Lung (tissue), 12 donors: ENCODE measurements around the gene INSC. TPM values are rescaled to one million over a fixed set of nuclear protein-coding genes. Genes with fewer than 3 reads are reported as not detected.

Experiments used
- ATAC-seq: fragments of 200-7000 bp; cut with Tn5 transposase; one replicate; pipeline ENCODE4 v1.9.1; 2020; ENCODE audit warnings: moderate number of reproducible peaks; ENCODE audit not compliant: insufficient read depth, low FRiP score
- DNase-seq, 3 donors: peaks; one replicate each; pipeline ENCODE4 v3.0.0-alpha.2; 2013 to 2017
- H3K27ac ChIP-seq, 2 donors: one replicate each; pipeline ENCODE4 v1.5.1; 2013; ENCODE audit warnings: mild to moderate bottlenecking in 2 of 2, moderate library complexity in 2 of 2, control low read depth in 1 of 2, inconsistent platforms in 1 of 2, low read depth in 1 of 2, low read length in 1 of 2
- H3K27me3 ChIP-seq, 3 donors: one replicate each; pipeline ENCODE4 v1.5.1; 2013; ENCODE audit warnings: low read length in 2 of 3; ENCODE audit not compliant: control insufficient read depth in 3 of 3, insufficient read depth in 3 of 3
- H3K36me3 ChIP-seq, 4 donors: one replicate each; pipeline ENCODE4 v1.5.1; 2013; ENCODE audit warnings: low read length in 4 of 4, mild to moderate bottlenecking in 1 of 4, moderate library complexity in 1 of 4; ENCODE audit not compliant: control insufficient read depth in 4 of 4, insufficient read depth in 4 of 4
- H3K4me1 ChIP-seq, 5 donors: one replicate each; pipeline ENCODE4 v1.5.1; 2013; ENCODE audit warnings: low read length in 5 of 5, mild to moderate bottlenecking in 2 of 5, moderate library complexity in 1 of 5; ENCODE audit not compliant: control insufficient read depth in 5 of 5, insufficient read depth in 5 of 5
- H3K4me3 ChIP-seq: one replicate; pipeline ENCODE4 v1.5.1; 2013; ENCODE audit warnings: mild to moderate bottlenecking, control low read depth, moderate library complexity
- H3K9ac ChIP-seq, 2 donors: one replicate each; pipeline ENCODE4 v1.5.1; 2013; ENCODE audit warnings: low read length in 2 of 2, control low read depth in 1 of 2; ENCODE audit not compliant: insufficient read depth in 1 of 2
- H3K9me3 ChIP-seq, 4 donors: one replicate each; pipeline ENCODE4 v1.5.1; 2013; ENCODE audit warnings: low read length in 3 of 4, mild to moderate bottlenecking in 1 of 4, moderate library complexity in 1 of 4; ENCODE audit not compliant: control insufficient read depth in 4 of 4, insufficient read depth in 3 of 4
- WGBS, 2 donors: extraction: QIAGEN DNeasy Blood & Tissue Kit; methylation state at CpG; one replicate each; pipeline ENCODE4 v1.1.7; 2013; 5-methylcytosine and 5-hydroxymethylcytosine counted together
- polyA plus RNA-seq, 2 donors: library from polyadenylated mRNA; stranded (reverse); fragments of 200-250 nt; gene quantifications; one replicate each; pipeline ENCODE4 v1.2.1, GENCODE V29; 2013
- total RNA-seq, 2 donors: library from RNA; depleted of rRNA in 1 of 2; stranded (reverse); fragments of >200 nt in 1 of 2; gene quantifications; one replicate each; pipeline ENCODE4 v1.2.1, GENCODE V29; 2014 to 2021
- TF ChIP-seq, protein P1 (sequence below): IDR thresholded peaks from 2 replicates; pipeline ENCODE4 v1.5.1; 2012; ENCODE audit warnings: mild to moderate bottlenecking; ENCODE audit errors: control extremely low read depth, extremely low read depth
- donor health status: control.
- donor health status: control.
- donor health status: Bipolar disorder and iron deficiency.
- donor health status: healthy.
- donor health status: DM: yes; HTN: yes; CAD: no.

INSC gene
- total and polyA plus RNA-seq, 4 donors, result 0.49 to 0.91 (median 0.73) TPM

DNA sequence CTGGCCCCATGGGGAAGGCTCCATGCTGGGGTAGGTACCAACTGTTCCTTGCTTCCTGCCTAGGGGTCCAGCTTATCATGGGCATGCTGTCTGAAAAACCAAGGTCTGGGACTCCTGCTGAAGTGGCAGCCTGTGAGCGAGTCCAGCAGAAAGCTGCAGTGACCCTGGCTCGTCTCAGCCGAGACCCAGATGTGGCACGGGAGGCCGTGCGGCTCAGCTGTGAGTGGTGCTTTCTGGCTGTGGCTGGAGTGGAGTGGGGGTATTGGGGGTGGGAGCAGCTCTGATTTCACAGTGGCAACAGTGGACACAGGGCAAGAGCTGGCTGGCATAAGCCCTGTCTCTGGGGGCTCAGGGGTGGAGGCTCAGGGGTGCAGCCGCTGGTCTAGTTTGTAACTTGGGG lies 124.1 kb downstream of the INSC start:
- WGBS, 2 donors, result 96 to 97% methylated on average over 7 of the region's 7 CpGs
- DNase-seq, result no peak
- ATAC-seq, result peak; percentile 17
- Histone ChIP-seq H3K9me3 (no peaks in the 10 kb centered on the region), H3K9ac (no peak overlapping the region), H3K27ac (no peak overlapping the region), H3K4me3 (no peak overlapping the region), H3K36me3 (no peaks in the 10 kb centered on the region), H3K27me3 (no peaks in the 10 kb centered on the region), H3K4me1 (no peaks in the 10 kb centered on the region)
- TF ChIP-seq, protein P1, sequence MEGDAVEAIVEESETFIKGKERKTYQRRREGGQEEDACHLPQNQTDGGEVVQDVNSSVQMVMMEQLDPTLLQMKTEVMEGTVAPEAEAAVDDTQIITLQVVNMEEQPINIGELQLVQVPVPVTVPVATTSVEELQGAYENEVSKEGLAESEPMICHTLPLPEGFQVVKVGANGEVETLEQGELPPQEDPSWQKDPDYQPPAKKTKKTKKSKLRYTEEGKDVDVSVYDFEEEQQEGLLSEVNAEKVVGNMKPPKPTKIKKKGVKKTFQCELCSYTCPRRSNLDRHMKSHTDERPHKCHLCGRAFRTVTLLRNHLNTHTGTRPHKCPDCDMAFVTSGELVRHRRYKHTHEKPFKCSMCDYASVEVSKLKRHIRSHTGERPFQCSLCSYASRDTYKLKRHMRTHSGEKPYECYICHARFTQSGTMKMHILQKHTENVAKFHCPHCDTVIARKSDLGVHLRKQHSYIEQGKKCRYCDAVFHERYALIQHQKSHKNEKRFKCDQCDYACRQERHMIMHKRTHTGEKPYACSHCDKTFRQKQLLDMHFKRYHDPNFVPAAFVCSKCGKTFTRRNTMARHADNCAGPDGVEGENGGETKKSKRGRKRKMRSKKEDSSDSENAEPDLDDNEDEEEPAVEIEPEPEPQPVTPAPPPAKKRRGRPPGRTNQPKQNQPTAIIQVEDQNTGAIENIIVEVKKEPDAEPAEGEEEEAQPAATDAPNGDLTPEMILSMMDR, result no peak

DNA sequence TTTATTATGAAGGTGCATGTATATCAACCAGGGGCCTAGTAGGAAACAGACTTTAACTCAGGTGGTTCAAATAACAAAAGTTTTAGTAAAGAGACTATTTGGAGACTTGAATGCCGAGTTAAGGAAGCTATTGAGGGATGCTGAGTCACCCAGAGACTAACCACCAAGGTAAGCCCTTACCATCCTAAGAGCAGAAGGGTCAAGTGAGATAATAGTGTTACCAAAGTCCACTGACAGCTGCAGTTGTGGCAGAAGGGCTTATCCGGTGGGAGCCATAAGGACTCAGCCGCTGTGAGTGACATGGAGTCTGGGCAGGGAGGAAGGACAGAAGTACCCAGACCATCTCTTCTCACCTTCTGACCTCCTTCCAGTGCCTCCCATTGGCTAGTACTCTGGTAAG lies 134.0 kb downstream of the INSC start:
- TF ChIP-seq, protein P1, result no peak
- DNase-seq, result no peak

DNA sequence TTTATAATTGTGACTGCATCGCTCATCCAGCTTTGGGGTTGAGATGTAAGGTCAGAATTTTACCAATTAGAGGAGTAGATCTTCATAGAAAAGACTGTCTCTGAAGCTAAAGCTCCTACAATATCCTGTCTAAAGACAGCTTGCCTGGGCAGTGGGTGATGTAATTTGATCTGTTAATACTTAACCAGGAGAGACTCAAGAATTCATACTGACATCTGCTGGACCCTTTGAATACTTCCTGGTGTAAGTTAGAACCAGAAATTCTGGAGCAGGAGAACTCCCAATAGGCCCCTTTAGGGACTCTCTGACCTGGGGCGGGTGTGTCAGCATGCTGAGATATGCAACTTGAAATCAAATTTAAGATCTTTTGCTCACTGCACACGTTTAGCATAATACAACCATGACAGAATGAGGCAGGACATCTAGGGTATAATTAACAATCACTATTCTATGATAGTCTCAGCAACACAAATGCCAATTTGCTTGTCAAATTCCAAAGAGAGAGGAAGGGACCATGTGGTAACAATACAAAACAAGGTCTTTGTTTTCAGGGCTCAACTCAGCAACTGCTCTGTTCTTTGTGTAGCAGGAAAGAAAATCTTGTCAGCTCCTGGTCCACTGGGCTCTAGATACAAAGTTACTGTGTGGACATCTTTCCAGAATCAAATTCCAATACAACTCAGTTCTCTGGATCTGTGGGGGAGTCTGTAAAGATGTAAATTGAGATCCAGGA lies 143.9 kb downstream of the INSC start:
- no peaks in the 10 kb centered on the region for H3K4me1 ChIP-seq
- 56 to 76% methylated on average over 3 of the region's 3 CpGs for WGBS, 2 donors
- no peaks in the 10 kb centered on the region for H3K9me3 ChIP-seq
- DNase-seq, result peak; percentile 18 to 84 (median 69)
- no peak overlapping the region for H3K4me3 ChIP-seq
- H3K36me3 ChIP-seq, result no peaks in the 10 kb centered on the region
- no peak overlapping the region for H3K27ac ChIP-seq
- no peak for ATAC-seq
- no peaks in the 10 kb centered on the region for H3K27me3 ChIP-seq
- H3K9ac ChIP-seq, result no peak overlapping the region
- TF ChIP-seq, protein P1, result no peak

More for the DNA sequence above, 134.0 kb downstream of the INSC start:
- no peaks in the 10 kb centered on the region for H3K36me3 ChIP-seq
- H3K9me3 ChIP-seq, result peaks cover 0 to 4% (median 0%) of the 10 kb centered on the region in 4 donors
- WGBS, 2 donors, result 66 to 83% methylated on average over 3 of the region's 3 CpGs
- ATAC-seq, result no peak
- H3K4me1 ChIP-seq, result no peaks in the 10 kb centered on the region
- H3K9ac ChIP-seq, result no peak overlapping the region
- peaks cover 0 to 4% (median 0%) of the 10 kb centered on the region in 3 donors for H3K27me3 ChIP-seq
- H3K4me3 ChIP-seq, result no peak overlapping the region
- H3K27ac ChIP-seq, result no peak overlapping the region
